ENCODE results near the gene FMR1NB. TPM values are rescaled to one million over a fixed set of nuclear protein-coding genes. Genes with fewer than 3 reads are reported as not detected.

FMR1NB gene
- total RNA-seq, 2 donors from 2014 or later: not detected

GRCh38 chrX:147950352-147950751 is 30.8 kb upstream of the FMR1NB start:
- Histone ChIP-seq H3K36me3 (no peaks in the 10 kb centered on the region), H3K9me3 (no peaks in the 10 kb centered on the region), H3K27me3 (replicated peaks; ENCODE audit: insufficient read depth) (no peaks in the 10 kb centered on the region), H3K4me1 (ENCODE audit: control insufficient read depth in 1 of 2, low read depth in 2 of 2) (no peaks in the 10 kb centered on the region), H3K4me3 (no peak overlapping the region), H3K27ac (no peak overlapping the region)
- DNase-seq (ENCODE audit: low spot score) (no peak), ATAC-seq (ENCODE audit: insufficient number of reproducible peaks, low FRiP score, low read depth) (no peak)
- TF ChIP-seq CTCF (IDR thresholded peaks at IDR 0.05): no peak

GRCh38 chrX:147953976-147954375 is 27.2 kb upstream of the FMR1NB start:
- DNase-seq (ENCODE audit: low spot score) (no peak), ATAC-seq (ENCODE audit: insufficient number of reproducible peaks, low FRiP score, low read depth) (no peak)
- Histone ChIP-seq H3K4me1 (ENCODE audit: control insufficient read depth in 1 of 2, low read depth in 2 of 2) (no peaks in the 10 kb centered on the region), H3K9me3 (no peaks in the 10 kb centered on the region), H3K27me3 (replicated peaks; ENCODE audit: insufficient read depth) (no peaks in the 10 kb centered on the region), H3K27ac (no peak overlapping the region), H3K36me3 (no peaks in the 10 kb centered on the region), H3K4me3 (no peak overlapping the region)
- TF ChIP-seq CTCF (IDR thresholded peaks at IDR 0.05): no peak

- no peak for DNase-seq (ENCODE audit: low spot score)
- no peaks in the 10 kb centered on the region for H3K9me3 ChIP-seq
- no peak overlapping the region for H3K4me3 ChIP-seq
- H3K4me1 ChIP-seq (ENCODE audit: control insufficient read depth in 1 of 2, low read depth in 2 of 2): no peaks in the 10 kb centered on the region
- TF ChIP-seq CTCF (IDR thresholded peaks at IDR 0.05): no peak
- ATAC-seq (ENCODE audit: insufficient number of reproducible peaks, low FRiP score, low read depth): no peak
- no peaks in the 10 kb centered on the region for H3K27me3 ChIP-seq (replicated peaks; ENCODE audit: insufficient read depth)
- no peak overlapping the region for H3K27ac ChIP-seq
- H3K36me3 ChIP-seq: no peaks in the 10 kb centered on the region
Observed at GRCh38 chrX:147957291-147957690, 23.8 kb upstream of the FMR1NB start.

GRCh38 chrX:147958291-147958690 is 22.8 kb upstream of the FMR1NB start:
- Histone ChIP-seq H3K4me3 (no peak overlapping the region), H3K9me3 (no peaks in the 10 kb centered on the region), H3K36me3 (no peaks in the 10 kb centered on the region), H3K4me1 (ENCODE audit: control insufficient read depth in 1 of 2, low read depth in 2 of 2) (no peaks in the 10 kb centered on the region), H3K27me3 (replicated peaks; ENCODE audit: insufficient read depth) (no peaks in the 10 kb centered on the region), H3K27ac (no peak overlapping the region)
- no peak for ATAC-seq (ENCODE audit: insufficient number of reproducible peaks, low FRiP score, low read depth)
- TF ChIP-seq CTCF (IDR thresholded peaks at IDR 0.05): no peak
- DNase-seq (ENCODE audit: low spot score): no peak

- ATAC-seq (ENCODE audit: insufficient number of reproducible peaks, low FRiP score, low read depth) (no peak), DNase-seq (ENCODE audit: low spot score) (no peak)
- no peaks in the 10 kb centered on the region for H3K9me3 ChIP-seq
- no peak overlapping the region for H3K4me3 ChIP-seq
- no peaks in the 10 kb centered on the region for H3K36me3 ChIP-seq
- no peak overlapping the region for H3K27ac ChIP-seq
- TF ChIP-seq CTCF (IDR thresholded peaks at IDR 0.05): no peak
- no peaks in the 10 kb centered on the region for H3K4me1 ChIP-seq (ENCODE audit: control insufficient read depth in 1 of 2, low read depth in 2 of 2)
- no peaks in the 10 kb centered on the region for H3K27me3 ChIP-seq (replicated peaks; ENCODE audit: insufficient read depth)
Observed at GRCh38 chrX:147960722-147961121, 20.4 kb upstream of the FMR1NB start.
